ENCODE data around the gene P2RX1.
A peak's percentile ranks its signal among the peaks of the same experiment; 100 is the strongest.

The P2RX1 gene

GRCh38 chr17:3912827-3913226, 3.4 kb downstream of the P2RX1 start:
- ChIA-PET CTCF (interaction anchor here (0.7 to 7.6 kb wide), 26 partner anchors 8 to 177 kb away, joined by 3 to 137 read pairs (median 9); partner anchors contain the start of gene CAMKK1), POLR2A (interaction anchor here (0.6 kb wide), 1 partner anchor 25 kb away, joined by 6 read pairs; no protein-coding TSS in a partner anchor)
- TF ChIP-seq CTCF (IDR thresholded peaks at IDR 0.05; ENCODE audit: insufficient read depth, low read length, missing control alignments): no peak
- H3K4me3 ChIP-seq (ENCODE audit: low read depth, low read length): no peak overlapping the region
- DNase-seq (ENCODE audit: low read depth, low spot score): no peak

- ChIA-PET CTCF (interaction anchor here (0.6 to 7.6 kb wide), 9 partner anchors 7 to 176 kb away, joined by 3 to 137 read pairs (median 49); partner anchors contain the start of gene CAMKK1), POLR2A (no interaction called here)
- TF ChIP-seq CTCF (IDR thresholded peaks at IDR 0.05; ENCODE audit: insufficient read depth, low read length, missing control alignments): no peak
- DNase-seq (ENCODE audit: low read depth, low spot score): no peak
- no peak overlapping the region for H3K4me3 ChIP-seq (ENCODE audit: low read depth, low read length)
Observed at GRCh38 chr17:3911271-3912053, 4.8 kb downstream of the P2RX1 start.

- no peak for TF ChIP-seq CTCF (IDR thresholded peaks at IDR 0.05; ENCODE audit: insufficient read depth, low read length, missing control alignments)
- POLR2A ChIA-PET: no interaction called here
- H3K4me3 ChIP-seq (ENCODE audit: low read depth, low read length): no peak overlapping the region
- CTCF ChIA-PET: interaction anchor here (0.6 to 7.6 kb wide), 6 partner anchors 10 to 175 kb away, joined by 3 to 137 read pairs (median 4); no protein-coding TSS in a partner anchor
- DNase-seq (ENCODE audit: low read depth, low spot score): no peak
Observed at GRCh38 chr17:3910420-3911270, 5.6 kb downstream of the P2RX1 start.

- no peak for TF ChIP-seq CTCF (IDR thresholded peaks at IDR 0.05; ENCODE audit: insufficient read depth, low read length, missing control alignments)
- no peak overlapping the region for H3K4me3 ChIP-seq (ENCODE audit: low read depth, low read length)
- POLR2A ChIA-PET: no interaction called here
- no peak for DNase-seq (ENCODE audit: low read depth, low spot score)
- CTCF ChIA-PET: interaction anchor here (1.1 kb wide), 1 partner anchor 166 kb away, joined by 3 read pairs; no protein-coding TSS in a partner anchor
Observed at GRCh38 chr17:3909257-3909656, 7.0 kb downstream of the P2RX1 start.

- CTCF ChIA-PET: interaction anchor here (1.0 to 1.6 kb wide), 3 partner anchors 61 to 170 kb away, joined by 3 to 7 read pairs (median 4); no protein-coding TSS in a partner anchor
- POLR2A ChIA-PET: no interaction called here
- no peak for DNase-seq (ENCODE audit: low read depth, low spot score)
- peak; percentile 14 for TF ChIP-seq CTCF (IDR thresholded peaks at IDR 0.05; ENCODE audit: insufficient read depth, low read length, missing control alignments)
- H3K4me3 ChIP-seq (ENCODE audit: low read depth, low read length): no peak overlapping the region
Observed at GRCh38 chr17:3907483-3908216, 8.6 kb downstream of the P2RX1 start.
